Liver (tissue), 3 donors: ENCODE measurements around the gene ARFGAP1.

Experiments
- JUND ChIP-seq, 2 donors: IDR thresholded peaks; 2 replicates each; pipeline ENCODE4 v1.6.1; 2016; ENCODE audit warnings: antibody characterized with exemption in 2 of 2
- RAD21 ChIP-seq, 2 donors: IDR thresholded peaks; 2 replicates each; pipeline ENCODE4 v1.6.1; 2016; ENCODE audit warnings: antibody characterized with exemption in 2 of 2, mild to moderate bottlenecking in 2 of 2
- RXRA ChIP-seq, 2 donors: IDR thresholded peaks; 2 replicates each; pipeline ENCODE4 v1.6.1; 2017 to 2018; ENCODE audit warnings: antibody characterized with exemption in 2 of 2, mild to moderate bottlenecking in 1 of 2
- SP1 ChIP-seq: IDR thresholded peaks from 2 replicates; pipeline ENCODE4 v1.6.1; 2018; ENCODE audit warnings: antibody characterized with exemption, mild to moderate bottlenecking
- TAF1 ChIP-seq: conservative IDR thresholded peaks from 2 replicates; pipeline ENCODE4 v1.6.1; 2016; ENCODE audit warnings: antibody characterized with exemption, mild to moderate bottlenecking
- TF ChIP-seq, protein P1 (sequence below): fragments of 150-350 bp; IDR thresholded peaks from 2 replicates; pipeline ENCODE4 v1.5.1; 2017; ENCODE audit warnings: improper control_type of control experiment, low read depth, low read length; ENCODE audit not compliant: missing input control
- TF ChIP-seq, protein P2 (sequence below): IDR thresholded peaks from 2 replicates; pipeline ENCODE4 v1.6.1; 2016; ENCODE audit warnings: antibody characterized with exemption
- TF ChIP-seq, protein P3 (sequence below): IDR thresholded peaks from 2 replicates; pipeline ENCODE4 v1.6.1; 2016; ENCODE audit warnings: antibody characterized with exemption
- TF ChIP-seq, protein P4 (sequence below): IDR thresholded peaks from 2 replicates; pipeline ENCODE4 v1.6.1; 2016; ENCODE audit warnings: antibody characterized with exemption, mild to moderate bottlenecking
- TF ChIP-seq, protein P5 (sequence below): IDR thresholded peaks from 2 replicates; pipeline ENCODE4 v1.6.1; 2016; ENCODE audit warnings: antibody characterized with exemption
- donor health status: healthy.
- donor health status: healthy.

DNA sequence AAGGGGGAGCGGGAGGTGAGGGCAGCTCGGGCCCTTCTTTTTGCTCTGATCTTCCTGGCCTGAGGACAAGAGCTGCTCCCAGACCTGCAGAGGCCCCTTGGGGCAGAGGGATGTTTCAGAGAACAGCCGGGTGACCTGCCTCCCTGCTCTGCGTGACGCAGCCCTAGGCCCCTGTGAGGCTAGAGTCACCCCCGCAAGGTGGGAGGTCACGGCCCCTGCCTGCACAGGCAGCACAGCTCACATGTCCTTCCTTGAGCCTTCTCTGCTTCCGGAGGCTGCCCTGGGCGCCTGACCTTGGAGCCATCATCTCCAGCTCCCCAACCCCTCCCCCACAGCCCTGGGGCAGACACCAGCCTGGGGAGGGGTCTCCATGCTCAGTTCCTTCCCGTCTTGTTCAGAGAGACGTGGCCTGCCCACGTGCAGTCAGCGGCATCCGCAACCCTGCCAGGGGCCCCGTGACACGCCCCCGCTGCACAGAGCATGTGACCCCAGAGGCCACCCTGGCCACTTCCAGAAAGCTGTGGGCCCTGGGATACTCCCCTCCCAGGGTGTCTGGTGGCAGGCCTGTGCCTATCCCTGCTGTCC lies 37.1 kb upstream of the ARFGAP1 start, which contains the start of gene BIRC7:
- TF ChIP-seq RAD21 (IDR thresholded peaks at IDR 0.05) (no peak), TAF1 (no peak), SP1 (no peak), RXRA (IDR thresholded peaks at IDR 0.05) (no peak), JUND (IDR thresholded peaks at IDR 0.05) (no peak)
- TF ChIP-seq, protein P1, sequence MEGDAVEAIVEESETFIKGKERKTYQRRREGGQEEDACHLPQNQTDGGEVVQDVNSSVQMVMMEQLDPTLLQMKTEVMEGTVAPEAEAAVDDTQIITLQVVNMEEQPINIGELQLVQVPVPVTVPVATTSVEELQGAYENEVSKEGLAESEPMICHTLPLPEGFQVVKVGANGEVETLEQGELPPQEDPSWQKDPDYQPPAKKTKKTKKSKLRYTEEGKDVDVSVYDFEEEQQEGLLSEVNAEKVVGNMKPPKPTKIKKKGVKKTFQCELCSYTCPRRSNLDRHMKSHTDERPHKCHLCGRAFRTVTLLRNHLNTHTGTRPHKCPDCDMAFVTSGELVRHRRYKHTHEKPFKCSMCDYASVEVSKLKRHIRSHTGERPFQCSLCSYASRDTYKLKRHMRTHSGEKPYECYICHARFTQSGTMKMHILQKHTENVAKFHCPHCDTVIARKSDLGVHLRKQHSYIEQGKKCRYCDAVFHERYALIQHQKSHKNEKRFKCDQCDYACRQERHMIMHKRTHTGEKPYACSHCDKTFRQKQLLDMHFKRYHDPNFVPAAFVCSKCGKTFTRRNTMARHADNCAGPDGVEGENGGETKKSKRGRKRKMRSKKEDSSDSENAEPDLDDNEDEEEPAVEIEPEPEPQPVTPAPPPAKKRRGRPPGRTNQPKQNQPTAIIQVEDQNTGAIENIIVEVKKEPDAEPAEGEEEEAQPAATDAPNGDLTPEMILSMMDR = no peak
- TF ChIP-seq, protein P2, sequence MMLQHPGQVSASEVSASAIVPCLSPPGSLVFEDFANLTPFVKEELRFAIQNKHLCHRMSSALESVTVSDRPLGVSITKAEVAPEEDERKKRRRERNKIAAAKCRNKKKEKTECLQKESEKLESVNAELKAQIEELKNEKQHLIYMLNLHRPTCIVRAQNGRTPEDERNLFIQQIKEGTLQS = no peak
- TF ChIP-seq, protein P3, sequence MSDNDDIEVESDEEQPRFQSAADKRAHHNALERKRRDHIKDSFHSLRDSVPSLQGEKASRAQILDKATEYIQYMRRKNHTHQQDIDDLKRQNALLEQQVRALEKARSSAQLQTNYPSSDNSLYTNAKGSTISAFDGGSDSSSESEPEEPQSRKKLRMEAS = no peak
- TF ChIP-seq, protein P4, sequence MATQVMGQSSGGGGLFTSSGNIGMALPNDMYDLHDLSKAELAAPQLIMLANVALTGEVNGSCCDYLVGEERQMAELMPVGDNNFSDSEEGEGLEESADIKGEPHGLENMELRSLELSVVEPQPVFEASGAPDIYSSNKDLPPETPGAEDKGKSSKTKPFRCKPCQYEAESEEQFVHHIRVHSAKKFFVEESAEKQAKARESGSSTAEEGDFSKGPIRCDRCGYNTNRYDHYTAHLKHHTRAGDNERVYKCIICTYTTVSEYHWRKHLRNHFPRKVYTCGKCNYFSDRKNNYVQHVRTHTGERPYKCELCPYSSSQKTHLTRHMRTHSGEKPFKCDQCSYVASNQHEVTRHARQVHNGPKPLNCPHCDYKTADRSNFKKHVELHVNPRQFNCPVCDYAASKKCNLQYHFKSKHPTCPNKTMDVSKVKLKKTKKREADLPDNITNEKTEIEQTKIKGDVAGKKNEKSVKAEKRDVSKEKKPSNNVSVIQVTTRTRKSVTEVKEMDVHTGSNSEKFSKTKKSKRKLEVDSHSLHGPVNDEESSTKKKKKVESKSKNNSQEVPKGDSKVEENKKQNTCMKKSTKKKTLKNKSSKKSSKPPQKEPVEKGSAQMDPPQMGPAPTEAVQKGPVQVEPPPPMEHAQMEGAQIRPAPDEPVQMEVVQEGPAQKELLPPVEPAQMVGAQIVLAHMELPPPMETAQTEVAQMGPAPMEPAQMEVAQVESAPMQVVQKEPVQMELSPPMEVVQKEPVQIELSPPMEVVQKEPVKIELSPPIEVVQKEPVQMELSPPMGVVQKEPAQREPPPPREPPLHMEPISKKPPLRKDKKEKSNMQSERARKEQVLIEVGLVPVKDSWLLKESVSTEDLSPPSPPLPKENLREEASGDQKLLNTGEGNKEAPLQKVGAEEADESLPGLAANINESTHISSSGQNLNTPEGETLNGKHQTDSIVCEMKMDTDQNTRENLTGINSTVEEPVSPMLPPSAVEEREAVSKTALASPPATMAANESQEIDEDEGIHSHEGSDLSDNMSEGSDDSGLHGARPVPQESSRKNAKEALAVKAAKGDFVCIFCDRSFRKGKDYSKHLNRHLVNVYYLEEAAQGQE = no peak
- TF ChIP-seq, protein P5, sequence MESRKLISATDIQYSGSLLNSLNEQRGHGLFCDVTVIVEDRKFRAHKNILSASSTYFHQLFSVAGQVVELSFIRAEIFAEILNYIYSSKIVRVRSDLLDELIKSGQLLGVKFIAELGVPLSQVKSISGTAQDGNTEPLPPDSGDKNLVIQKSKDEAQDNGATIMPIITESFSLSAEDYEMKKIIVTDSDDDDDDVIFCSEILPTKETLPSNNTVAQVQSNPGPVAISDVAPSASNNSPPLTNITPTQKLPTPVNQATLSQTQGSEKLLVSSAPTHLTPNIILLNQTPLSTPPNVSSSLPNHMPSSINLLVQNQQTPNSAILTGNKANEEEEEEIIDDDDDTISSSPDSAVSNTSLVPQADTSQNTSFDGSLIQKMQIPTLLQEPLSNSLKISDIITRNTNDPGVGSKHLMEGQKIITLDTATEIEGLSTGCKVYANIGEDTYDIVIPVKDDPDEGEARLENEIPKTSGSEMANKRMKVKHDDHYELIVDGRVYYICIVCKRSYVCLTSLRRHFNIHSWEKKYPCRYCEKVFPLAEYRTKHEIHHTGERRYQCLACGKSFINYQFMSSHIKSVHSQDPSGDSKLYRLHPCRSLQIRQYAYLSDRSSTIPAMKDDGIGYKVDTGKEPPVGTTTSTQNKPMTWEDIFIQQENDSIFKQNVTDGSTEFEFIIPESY = no peak
